HUES64 (cell line): ENCODE results near the gene NUP107.
"Not testable (repeated sequence)": the region's sequence is repeated elsewhere in the genome, so short reads cannot be mapped to it uniquely, and the experiment has no call there.

Experiments
- H3K27ac ChIP-seq: 2 replicates; pipeline ENCODE4 v1.7.0; 2013; ENCODE audit warnings: low read depth, low read length, inconsistent platforms
- H3K27me3 ChIP-seq: 2 replicates; pipeline ENCODE4 v1.6.1; 2013; ENCODE audit warnings: mild to moderate bottlenecking, low read length; ENCODE audit not compliant: insufficient read depth
- H3K36me3 ChIP-seq: 2 replicates; pipeline ENCODE4 v1.6.1; 2013; ENCODE audit warnings: mild to moderate bottlenecking, low read length; ENCODE audit not compliant: insufficient read depth
- H3K4me1 ChIP-seq: 2 replicates; pipeline ENCODE4 v1.6.1; 2013; ENCODE audit warnings: mild to moderate bottlenecking, low read length, moderate library complexity; ENCODE audit not compliant: insufficient read depth
- H3K4me3 ChIP-seq: 2 replicates; pipeline ENCODE4 v1.5.1; 2013; ENCODE audit warnings: mild to moderate bottlenecking, low read length, moderate library complexity
- H3K9ac ChIP-seq: 2 replicates; pipeline ENCODE4 v1.6.1; 2013; ENCODE audit warnings: mild to moderate bottlenecking, low read depth, low read length
- H3K9me3 ChIP-seq: 2 replicates; pipeline ENCODE4 v1.6.1; 2013; ENCODE audit warnings: low read depth, low read length; ENCODE audit not compliant: insufficient read depth
- WGBS: fragments of 150-250, 120-280 bp; methylation state at CpG from one replicate; pipeline ENCODE4 v1.1.7; 2013; ENCODE audit warnings: missing lambda C conversion rate; 5-methylcytosine and 5-hydroxymethylcytosine counted together

The NUP107 gene

GRCh38 chr12:68667896-68668295 lies 18.9 kb upstream of the NUP107 start:
- H3K9ac ChIP-seq, result no peak overlapping the region
- WGBS, result 38% methylated on average over 1 of the region's 1 CpG
- H3K36me3 ChIP-seq, result 0 out of 2 replicates have a peak, but pooled peaks cover 2% of the 10 kb centered on the region
- no peak overlapping the region for H3K4me3 ChIP-seq
- peaks cover 15% of the 10 kb centered on the region; the same call in 1 of the 2 replicates for H3K4me1 ChIP-seq
- H3K27me3 ChIP-seq, result no peaks in the 10 kb centered on the region
- H3K9me3 ChIP-seq, result no peaks in the 10 kb centered on the region
- H3K27ac ChIP-seq, result no peak overlapping the region

- no peaks in the 10 kb centered on the region for H3K27me3 ChIP-seq
- no peak overlapping the region for H3K4me3 ChIP-seq
- H3K27ac ChIP-seq, result no peak overlapping the region
- WGBS, result 98% methylated on average over 4 of the region's 4 CpGs
- H3K9ac ChIP-seq, result no peak overlapping the region
- no peaks in the 10 kb centered on the region for H3K36me3 ChIP-seq
- peaks cover 15% of the 10 kb centered on the region; the same call in 1 of the 2 replicates for H3K4me1 ChIP-seq
- H3K9me3 ChIP-seq, result no peaks in the 10 kb centered on the region
Measured at GRCh38 chr12:68671179-68671578, 15.6 kb upstream of the NUP107 start.

GRCh38 chr12:68673788-68674187 lies 13.0 kb upstream of the NUP107 start:
- H3K27me3 ChIP-seq, result no peaks in the 10 kb centered on the region
- H3K9me3 ChIP-seq, result no peaks in the 10 kb centered on the region
- no peak overlapping the region for H3K4me3 ChIP-seq
- peaks cover under 1% of the 10 kb centered on the region; the same call in 1 of the 2 replicates for H3K4me1 ChIP-seq
- no peak overlapping the region for H3K27ac ChIP-seq
- no peaks in the 10 kb centered on the region for H3K36me3 ChIP-seq
- H3K9ac ChIP-seq, result no peak overlapping the region
- WGBS, result 95% methylated on average over 4 of the region's 4 CpGs

DNA sequence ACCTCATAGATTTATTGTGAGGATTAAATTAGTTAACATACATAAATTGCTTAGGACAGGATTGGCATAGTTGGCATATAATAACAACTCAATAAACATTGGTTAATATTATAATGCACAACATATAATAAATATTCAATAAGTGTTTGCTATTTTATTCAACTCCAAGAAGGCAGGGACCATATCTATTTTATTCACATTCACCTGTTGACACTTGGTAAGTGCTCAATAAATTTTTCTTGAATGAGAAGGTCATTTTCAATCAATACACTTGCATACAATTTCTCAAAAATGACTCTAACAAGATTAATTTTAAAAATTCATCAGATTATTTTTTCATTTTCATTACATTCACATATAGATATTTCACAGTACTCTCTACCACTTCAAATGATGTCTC lies 12.4 kb upstream of the NUP107 start:
- no peaks in the 10 kb centered on the region for H3K27me3 ChIP-seq
- no peak overlapping the region for H3K27ac ChIP-seq

DNA sequence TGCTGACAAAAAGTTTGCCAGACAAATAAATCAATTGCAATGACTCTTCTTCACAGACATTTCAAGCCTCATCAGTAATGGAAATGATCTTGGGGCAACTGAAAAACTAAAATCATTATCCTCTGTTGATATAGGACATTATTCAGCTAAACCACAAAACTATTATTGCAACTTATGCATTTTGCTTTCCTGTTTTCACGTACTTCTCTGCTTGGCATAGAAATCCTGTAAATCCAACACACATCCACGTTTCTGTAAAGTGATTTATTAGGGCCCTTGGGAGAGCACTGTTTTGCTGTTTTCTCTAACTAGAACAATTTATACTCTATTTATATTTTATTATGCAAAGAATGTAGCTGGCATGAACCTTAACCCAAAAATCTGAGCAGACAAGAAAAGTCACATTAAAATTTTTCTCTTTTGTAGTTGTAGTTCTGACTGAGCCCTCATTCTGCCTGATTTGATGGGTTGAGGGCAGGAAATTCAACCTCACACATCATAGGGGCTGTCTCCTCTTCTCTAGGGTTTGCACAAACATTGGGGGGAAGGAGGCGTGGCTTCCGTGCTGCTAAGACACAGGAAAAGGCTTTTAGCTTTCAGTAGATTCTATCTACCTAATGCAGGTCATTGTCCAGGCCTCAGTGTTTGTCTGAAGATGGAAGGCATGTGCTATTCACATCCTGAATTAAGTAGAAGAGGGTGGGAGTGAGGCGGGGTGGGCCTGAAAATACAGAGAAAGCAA lies 11.5 kb upstream of the NUP107 start:
- H3K36me3 ChIP-seq, result no peaks in the 10 kb centered on the region
- no peak overlapping the region for H3K4me3 ChIP-seq
- 87% methylated on average over 4 of the region's 5 CpGs for WGBS
- no peaks in the 10 kb centered on the region; the same call in 1 of the 2 replicates for H3K4me1 ChIP-seq
- H3K27ac ChIP-seq, result no peak overlapping the region
- no peaks in the 10 kb centered on the region for H3K9me3 ChIP-seq
- H3K27me3 ChIP-seq, result no peaks in the 10 kb centered on the region
- no peak overlapping the region for H3K9ac ChIP-seq

More for the DNA sequence above, 12.4 kb upstream of the NUP107 start:
- Histone ChIP-seq H3K36me3 (no peaks in the 10 kb centered on the region), H3K4me1 (no peaks in the 10 kb centered on the region; the same call in 1 of the 2 replicates), H3K9me3 (no peaks in the 10 kb centered on the region), H3K4me3 (no peak overlapping the region), H3K9ac (no peak overlapping the region)

GRCh38 chr12:68676854-68677253 lies 9.9 kb upstream of the NUP107 start:
- H3K36me3 ChIP-seq, H3K27ac ChIP-seq, H3K4me3 ChIP-seq, H3K9ac ChIP-seq, H3K9me3 ChIP-seq, H3K4me1 ChIP-seq, H3K27me3 ChIP-seq: not testable (repeated sequence)
- 94% methylated on average over 4 of the region's 5 CpGs for WGBS

DNA sequence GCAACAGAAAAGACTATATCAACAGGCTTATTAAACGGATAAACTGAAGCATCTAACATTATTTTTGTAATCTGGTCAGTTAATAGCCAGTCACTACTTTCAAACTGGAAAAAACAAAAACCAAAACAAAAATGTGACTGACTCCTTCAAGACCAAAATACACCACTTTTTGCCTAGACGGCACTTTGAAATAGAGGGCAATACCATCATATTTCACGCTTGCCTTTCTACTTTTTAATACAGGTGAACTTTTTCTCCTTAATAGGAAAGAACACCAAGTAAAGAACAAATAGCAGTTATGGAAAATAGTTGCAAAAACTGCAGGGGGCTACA lies 550 bp upstream of the NUP107 start:
- peaks cover 26% of the 10 kb centered on the region for H3K36me3 ChIP-seq
- peak overlapping the region; percentile 76 for H3K4me3 ChIP-seq
- 58% methylated on average over 3 of the region's 3 CpGs for WGBS
- H3K4me1 ChIP-seq, result peaks cover 13% of the 10 kb centered on the region; the same call in 1 of the 2 replicates
- H3K9me3 ChIP-seq, result no peaks in the 10 kb centered on the region
- H3K27me3 ChIP-seq, result no peaks in the 10 kb centered on the region
- H3K9ac ChIP-seq, result peak overlapping the region; percentile 76
- H3K27ac ChIP-seq, result peak overlapping the region; percentile 75

DNA sequence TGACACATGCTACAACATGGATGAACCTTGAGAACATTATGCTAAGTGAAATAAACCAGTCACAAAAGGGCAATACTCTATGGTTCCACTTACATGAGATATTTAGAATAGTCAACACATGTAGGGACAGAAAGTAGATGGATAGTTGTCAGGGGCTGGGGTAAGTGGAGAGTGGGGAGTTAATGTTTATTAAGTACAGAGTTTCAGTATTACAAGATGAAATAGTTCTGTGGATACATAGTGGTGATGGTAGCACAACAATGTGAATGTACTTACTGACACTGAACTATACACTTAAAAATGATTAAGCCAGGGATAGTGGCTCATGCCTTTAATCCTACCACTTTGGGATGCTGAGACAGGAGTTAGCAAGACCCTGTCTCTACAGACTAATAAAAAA lies 8.7 kb downstream of the NUP107 start:
- H3K36me3 ChIP-seq, result peaks cover 93% of the 10 kb centered on the region
- H3K27ac ChIP-seq, result no peak overlapping the region
- H3K9me3 ChIP-seq, result no peaks in the 10 kb centered on the region
- no peak overlapping the region for H3K9ac ChIP-seq
- no peak overlapping the region for H3K4me3 ChIP-seq
- H3K27me3 ChIP-seq, result no peaks in the 10 kb centered on the region
- no peaks in the 10 kb centered on the region for H3K4me1 ChIP-seq

- H3K4me3 ChIP-seq, result no peak overlapping the region
- H3K9me3 ChIP-seq, result no peaks in the 10 kb centered on the region
- H3K9ac ChIP-seq, result no peak overlapping the region
- WGBS, result 93% methylated on average over 1 of the region's 1 CpG
- no peak overlapping the region for H3K27ac ChIP-seq
- peaks cover 93% of the 10 kb centered on the region for H3K36me3 ChIP-seq
- H3K4me1 ChIP-seq, result no peaks in the 10 kb centered on the region
- H3K27me3 ChIP-seq, result no peaks in the 10 kb centered on the region
Measured at GRCh38 chr12:68699486-68699885, 12.7 kb downstream of the NUP107 start.

- Histone ChIP-seq H3K36me3 (peaks cover 99% of the 10 kb centered on the region), H3K4me1 (no peaks in the 10 kb centered on the region), H3K9me3 (no peaks in the 10 kb centered on the region), H3K9ac (no peak overlapping the region), H3K27ac (no peak overlapping the region), H3K4me3 (no peak overlapping the region), H3K27me3 (no peaks in the 10 kb centered on the region)
- WGBS, result 98% methylated on average over 7 of the region's 7 CpGs
Measured at GRCh38 chr12:68727776-68728175, 41.0 kb downstream of the NUP107 start.

DNA sequence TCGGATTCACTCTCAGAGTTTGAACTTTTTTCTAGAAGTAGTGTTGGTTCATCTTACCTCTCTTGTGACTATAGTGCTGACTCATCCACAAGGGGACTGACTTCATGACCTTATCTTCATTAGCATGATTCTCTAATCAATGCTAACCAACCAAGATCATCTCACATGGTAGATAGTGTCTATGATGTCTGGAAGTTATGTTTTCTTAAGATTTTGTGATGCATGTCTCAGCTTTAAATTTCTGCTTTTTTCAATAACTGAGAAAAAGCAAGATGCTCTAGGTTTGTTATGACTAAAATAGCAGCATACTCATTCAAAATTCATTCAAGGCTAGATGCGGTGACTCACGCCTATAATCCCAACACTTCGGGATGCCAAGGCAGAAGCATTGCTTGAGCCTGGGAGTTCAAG lies 46.9 kb downstream of the NUP107 start:
- Histone ChIP-seq H3K9ac (no peak overlapping the region), H3K4me3 (no peak overlapping the region), H3K9me3 (no peaks in the 10 kb centered on the region), H3K27me3 (no peaks in the 10 kb centered on the region), H3K36me3 (peaks cover 97% of the 10 kb centered on the region), H3K4me1 (no peaks in the 10 kb centered on the region), H3K27ac (no peak overlapping the region)
- WGBS, result 93% methylated on average over 4 of the region's 4 CpGs

DNA sequence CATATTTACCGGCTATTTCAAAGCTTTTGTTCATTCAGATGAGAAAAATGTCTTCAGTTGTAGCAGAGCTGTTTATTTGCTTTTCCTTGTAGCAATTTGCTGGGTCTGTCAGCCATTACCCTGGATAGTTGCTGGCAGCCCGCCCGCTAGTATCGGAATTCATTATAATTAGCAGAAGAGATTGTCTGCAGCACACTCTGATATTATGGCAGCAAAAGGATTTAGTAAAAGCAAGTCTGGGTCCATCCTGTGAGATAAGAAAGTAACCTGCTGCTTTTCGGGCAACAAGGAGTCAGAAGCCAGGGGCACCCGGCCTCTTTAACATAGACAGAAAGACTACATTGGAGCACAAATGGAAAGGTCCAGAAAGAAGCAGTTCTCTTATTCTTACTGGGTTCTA lies 53.1 kb downstream of the NUP107 start:
- Histone ChIP-seq H3K27me3 (no peaks in the 10 kb centered on the region), H3K36me3 (peaks cover 85% of the 10 kb centered on the region), H3K4me1 (no peaks in the 10 kb centered on the region), H3K9me3 (no peaks in the 10 kb centered on the region), H3K9ac (no peak overlapping the region), H3K27ac (no peak overlapping the region), H3K4me3 (no peak overlapping the region)
- 97% methylated on average over 6 of the region's 6 CpGs for WGBS
